GM18873 (cell line): ENCODE data around the gene PIWIL4.
"Not testable (repeated sequence)": the region's sequence is repeated elsewhere in the genome, so short reads cannot be mapped to it uniquely, and the experiment has no call there.

Experiments used
- ATAC-seq: cut with Tn5 transposase; IDR thresholded peaks from one replicate; pipeline ENCODE4 v1.9.1; 2021; ENCODE audit warnings: mild to moderate bottlenecking, moderate library complexity, moderate number of reproducible peaks; ENCODE audit not compliant: unreplicated experiment, low FRiP score

The PIWIL4 gene

GRCh38 chr11:94583213-94583865 is 16.2 kb downstream of the PIWIL4 start:
- ATAC-seq: no peak

- peak; percentile 64 for ATAC-seq
These were observed 16.8 kb downstream of the PIWIL4 start for GRCh38 chr11:94583866-94584500.

GRCh38 chr11:94584978-94585377 is 17.8 kb downstream of the PIWIL4 start:
- no peak for ATAC-seq

- no peak for ATAC-seq
These were observed 18.2 kb downstream of the PIWIL4 start for GRCh38 chr11:94585399-94585798.

- ATAC-seq: no peak
These were observed 19.4 kb downstream of the PIWIL4 start for GRCh38 chr11:94586546-94586945.

GRCh38 chr11:94586978-94587377 is 19.8 kb downstream of the PIWIL4 start:
- ATAC-seq: no peak

GRCh38 chr11:94588366-94588942 is 21.3 kb downstream of the PIWIL4 start:
- no peak for ATAC-seq

GRCh38 chr11:94590352-94591041 is 23.3 kb downstream of the PIWIL4 start:
- no peak for ATAC-seq

GRCh38 chr11:94593030-94593429 is 25.9 kb downstream of the PIWIL4 start:
- peak; percentile 93 for ATAC-seq

GRCh38 chr11:94595076-94595475 is 27.9 kb downstream of the PIWIL4 start:
- ATAC-seq: no peak

- ATAC-seq: no peak
These were observed 30.7 kb downstream of the PIWIL4 start for GRCh38 chr11:94597896-94598295.

GRCh38 chr11:94599510-94599909 is 32.3 kb downstream of the PIWIL4 start:
- no peak for ATAC-seq

GRCh38 chr11:94602430-94603372 is 35.5 kb downstream of the PIWIL4 start:
- peak; percentile 87 for ATAC-seq

GRCh38 chr11:94603587-94603986 is 36.4 kb downstream of the PIWIL4 start:
- no peak for ATAC-seq

GRCh38 chr11:94604482-94604881 is 37.3 kb downstream of the PIWIL4 start:
- no peak for ATAC-seq

GRCh38 chr11:94613120-94613519 is 46.0 kb downstream of the PIWIL4 start:
- ATAC-seq: no peak

- ATAC-seq: peak; percentile 62
These were observed 56.1 kb downstream of the PIWIL4 start for GRCh38 chr11:94623120-94623735.

GRCh38 chr11:94625422-94625821 is 58.3 kb downstream of the PIWIL4 start:
- not testable (repeated sequence) for ATAC-seq

GRCh38 chr11:94627003-94627560 is 59.9 kb downstream of the PIWIL4 start:
- ATAC-seq: not testable (repeated sequence)
